GM08714 (cell line): ENCODE data around the gene SLC26A11.
"Not testable (repeated sequence)": the region's sequence is repeated elsewhere in the genome, so short reads cannot be mapped to it uniquely, and the experiment has no call there.

Source experiments
- H3K4me3 ChIP-seq: fragments of 200-500 bp; sonication (Bioruptor generic); 2 replicates; pipeline ENCODE4 v1.5.1; 2014; ENCODE audit warnings: mild to moderate bottlenecking, low read length, inconsistent platforms
- ZNF274 ChIP-seq: IDR thresholded peaks from 2 replicates; pipeline ENCODE4 v1.6.1; 2012; ENCODE audit warnings: mild to moderate bottlenecking, low read depth, low read length

SLC26A11 gene

DNA sequence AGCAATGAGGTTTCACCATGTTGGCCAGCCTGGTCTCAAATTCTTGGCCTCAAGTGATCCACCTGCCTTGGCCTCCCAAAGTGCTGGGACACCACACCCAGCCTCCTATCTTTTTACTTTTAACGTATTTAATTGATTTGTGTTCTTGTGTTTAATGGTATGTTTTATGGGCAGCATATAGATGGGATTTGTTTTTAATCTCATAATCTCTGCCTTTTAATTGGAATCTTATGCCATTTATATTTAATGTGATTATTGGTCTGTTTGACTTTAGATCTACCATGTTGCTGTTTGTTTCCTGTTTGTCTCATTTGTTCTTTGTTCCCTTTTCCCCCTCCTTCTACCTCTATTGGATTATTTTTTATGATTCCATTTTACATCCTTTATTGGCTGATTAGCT, 12.2 kb downstream of the SLC26A11 start:
- H3K4me3 ChIP-seq, result no peak overlapping the region
- TF ChIP-seq ZNF274, result no peak

DNA sequence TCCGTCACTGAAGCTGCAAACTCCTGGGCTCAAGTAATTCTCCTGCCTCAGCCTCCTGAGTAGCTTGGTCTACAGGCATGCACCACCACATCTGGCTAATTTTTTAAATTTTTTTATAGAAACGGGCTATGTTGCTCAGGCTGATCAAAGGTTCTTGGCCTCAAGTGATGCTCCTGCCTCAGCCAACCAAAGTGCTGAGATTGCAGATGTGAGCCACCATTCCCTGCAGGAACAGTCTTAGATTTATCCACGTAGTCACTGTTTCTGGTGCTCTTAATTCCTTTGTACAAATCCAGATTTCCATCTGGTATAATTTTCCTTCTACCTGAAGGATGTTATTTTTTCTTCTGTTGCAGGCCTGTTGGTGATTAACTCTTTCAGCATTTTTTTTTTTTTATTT, 13.0 kb downstream of the SLC26A11 start:
- no peak for TF ChIP-seq ZNF274
- H3K4me3 ChIP-seq, result no peak overlapping the region

DNA sequence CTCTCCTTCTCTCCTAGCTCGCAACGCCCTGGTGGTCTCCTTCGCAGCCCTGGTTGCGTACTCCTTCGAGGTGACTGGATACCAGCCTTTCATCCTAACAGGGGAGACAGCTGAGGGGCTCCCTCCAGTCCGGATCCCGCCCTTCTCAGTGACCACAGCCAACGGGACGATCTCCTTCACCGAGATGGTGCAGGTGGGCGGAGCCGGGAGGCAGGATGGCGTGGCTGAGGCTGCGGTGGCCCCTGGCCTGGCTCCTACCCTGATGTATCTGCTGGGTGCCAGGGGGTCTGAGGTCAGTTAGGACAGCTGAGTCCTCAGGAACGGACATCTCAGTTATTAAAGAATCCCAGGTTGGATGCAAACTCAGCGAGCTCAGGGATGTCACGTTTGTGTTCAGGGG, 16.7 kb downstream of the SLC26A11 start:
- TF ChIP-seq ZNF274, result no peak
- H3K4me3 ChIP-seq, result no peak overlapping the region

DNA sequence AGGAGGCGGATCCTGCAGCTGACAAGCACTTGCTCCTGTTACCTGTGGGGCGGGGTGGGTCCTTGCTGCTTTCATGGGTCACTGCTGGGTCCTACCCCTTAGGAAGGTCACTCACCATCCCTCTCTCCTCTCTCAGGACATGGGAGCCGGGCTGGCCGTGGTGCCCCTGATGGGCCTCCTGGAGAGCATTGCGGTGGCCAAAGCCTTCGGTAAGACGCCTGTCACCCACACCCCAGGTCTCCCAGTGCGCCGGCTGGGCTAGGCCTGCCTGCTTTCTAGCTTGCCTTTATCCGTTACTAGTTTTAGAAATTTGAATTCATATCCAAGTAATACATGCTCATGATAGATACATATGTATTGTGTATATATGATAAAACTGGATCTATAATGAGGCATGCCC, 17.2 kb downstream of the SLC26A11 start:
- no peak overlapping the region for H3K4me3 ChIP-seq
- no peak for TF ChIP-seq ZNF274

DNA sequence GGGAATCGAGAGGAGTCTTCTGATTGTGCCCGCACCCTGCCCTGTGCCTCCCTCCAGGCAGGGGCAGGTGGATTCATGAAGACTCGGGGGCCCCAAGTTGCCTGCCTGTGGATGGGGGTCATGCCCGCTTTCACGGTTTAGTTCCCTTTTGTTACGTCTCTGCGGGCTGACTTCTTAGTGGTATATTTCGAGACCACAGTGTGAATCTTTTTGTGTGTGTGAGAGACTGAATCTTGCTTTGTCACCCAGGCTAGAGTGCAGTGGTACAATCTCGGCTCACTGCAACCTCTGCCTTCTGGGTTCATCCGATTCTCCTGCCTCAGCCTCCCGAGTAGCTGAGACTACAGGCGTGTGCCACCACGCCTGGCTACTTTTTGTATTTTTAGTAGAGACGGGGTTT, 22.3 kb downstream of the SLC26A11 start:
- TF ChIP-seq ZNF274, result no peak
- no peak overlapping the region for H3K4me3 ChIP-seq

DNA sequence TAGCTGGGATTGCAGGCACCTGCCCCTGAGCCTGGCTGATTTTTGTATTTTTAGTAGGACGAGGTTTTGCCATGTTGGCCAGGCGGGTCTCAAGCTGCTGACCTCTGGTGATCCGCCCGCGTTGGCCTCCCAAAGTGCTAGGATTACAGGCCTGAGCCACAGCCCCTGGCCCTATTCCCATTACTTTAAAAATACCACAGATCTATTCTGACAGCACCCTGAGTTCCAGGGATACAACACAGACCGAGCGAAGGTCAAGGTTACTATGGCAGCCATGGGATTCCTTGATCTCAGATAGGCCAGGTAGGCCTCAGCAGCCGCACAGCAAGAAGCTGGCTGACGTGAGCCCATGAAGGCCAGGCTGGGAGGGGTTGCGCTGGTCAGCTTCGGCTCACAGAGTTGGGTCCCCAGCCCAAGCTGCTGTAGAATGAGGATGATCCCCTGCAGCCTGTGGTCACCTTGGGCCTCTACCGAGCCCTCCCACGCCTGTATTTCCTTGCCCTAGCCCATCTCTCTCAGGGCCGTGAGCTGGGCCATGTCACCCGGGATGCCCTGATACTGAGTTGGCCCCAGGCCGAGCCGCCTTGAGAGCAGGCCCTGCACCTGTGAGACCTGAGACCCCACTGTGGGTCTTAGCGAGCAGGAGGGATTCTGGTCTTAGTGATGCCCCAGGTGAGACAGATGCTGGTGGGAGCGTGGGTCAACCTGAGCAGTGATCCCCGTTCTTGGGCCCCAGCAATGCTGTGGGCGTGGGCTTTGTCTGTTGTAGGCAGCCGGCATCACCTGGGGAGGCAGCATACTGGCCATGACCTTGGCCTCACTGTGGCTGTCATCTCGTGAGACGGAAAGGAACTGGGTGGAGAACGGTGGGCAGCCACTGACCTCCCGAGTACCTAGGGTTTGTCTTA, 23.6 kb downstream of the SLC26A11 start:
- H3K4me3 ChIP-seq, result no peak overlapping the region
- TF ChIP-seq ZNF274, result no peak

DNA sequence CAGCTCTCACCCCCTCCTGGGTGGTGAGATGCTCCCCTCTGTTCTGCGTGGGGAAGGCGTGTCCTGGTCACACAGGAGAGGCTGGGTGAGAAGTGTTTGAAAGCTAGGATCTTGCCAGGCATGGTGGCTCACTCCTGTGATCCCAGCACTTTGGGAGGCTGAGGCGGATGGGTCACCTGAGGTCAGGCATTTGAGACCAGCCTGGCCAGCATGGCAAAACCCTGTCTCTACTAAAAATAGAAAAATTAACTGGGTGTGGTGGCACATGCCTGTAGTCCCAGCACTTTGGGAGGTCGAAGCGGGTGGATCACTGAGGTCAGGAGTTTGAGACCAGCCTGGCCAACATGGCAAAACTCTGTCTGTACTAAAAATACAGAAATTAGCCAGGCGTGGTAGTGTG, 24.2 kb downstream of the SLC26A11 start:
- H3K4me3 ChIP-seq, result not testable (repeated sequence)

DNA sequence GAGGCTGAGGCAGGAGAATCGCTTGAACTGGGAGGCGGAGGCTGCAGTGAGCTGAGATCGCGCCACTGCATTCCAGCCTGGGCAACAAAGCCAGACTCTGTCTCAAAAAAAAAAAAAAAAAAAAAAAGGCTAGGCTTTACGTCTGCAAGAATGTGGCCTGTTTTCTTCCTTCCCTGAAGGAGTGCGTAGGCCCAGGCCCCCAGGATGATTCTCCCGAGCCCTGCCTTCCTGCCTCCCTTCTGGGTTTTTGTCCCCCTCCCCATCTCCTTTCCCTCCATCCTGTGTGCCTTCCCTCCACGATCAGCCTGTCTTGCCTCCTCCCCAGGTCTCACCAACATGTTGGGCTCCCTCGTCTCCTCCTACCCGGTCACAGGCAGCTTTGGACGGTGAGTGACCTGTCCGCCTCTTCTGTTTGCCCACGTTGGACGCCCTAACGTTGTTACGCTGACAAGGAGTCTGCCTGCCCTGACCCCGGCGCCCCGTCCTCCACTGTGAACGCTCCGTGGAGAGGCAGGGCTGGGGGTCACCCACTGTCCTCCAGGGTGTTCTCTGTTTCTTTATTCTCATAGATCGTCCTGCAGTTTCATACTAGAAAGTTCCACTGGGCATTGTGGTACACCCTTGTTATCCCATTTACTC, 24.8 kb downstream of the SLC26A11 start:
- H3K4me3 ChIP-seq, result no peak overlapping the region
- no peak for TF ChIP-seq ZNF274

DNA sequence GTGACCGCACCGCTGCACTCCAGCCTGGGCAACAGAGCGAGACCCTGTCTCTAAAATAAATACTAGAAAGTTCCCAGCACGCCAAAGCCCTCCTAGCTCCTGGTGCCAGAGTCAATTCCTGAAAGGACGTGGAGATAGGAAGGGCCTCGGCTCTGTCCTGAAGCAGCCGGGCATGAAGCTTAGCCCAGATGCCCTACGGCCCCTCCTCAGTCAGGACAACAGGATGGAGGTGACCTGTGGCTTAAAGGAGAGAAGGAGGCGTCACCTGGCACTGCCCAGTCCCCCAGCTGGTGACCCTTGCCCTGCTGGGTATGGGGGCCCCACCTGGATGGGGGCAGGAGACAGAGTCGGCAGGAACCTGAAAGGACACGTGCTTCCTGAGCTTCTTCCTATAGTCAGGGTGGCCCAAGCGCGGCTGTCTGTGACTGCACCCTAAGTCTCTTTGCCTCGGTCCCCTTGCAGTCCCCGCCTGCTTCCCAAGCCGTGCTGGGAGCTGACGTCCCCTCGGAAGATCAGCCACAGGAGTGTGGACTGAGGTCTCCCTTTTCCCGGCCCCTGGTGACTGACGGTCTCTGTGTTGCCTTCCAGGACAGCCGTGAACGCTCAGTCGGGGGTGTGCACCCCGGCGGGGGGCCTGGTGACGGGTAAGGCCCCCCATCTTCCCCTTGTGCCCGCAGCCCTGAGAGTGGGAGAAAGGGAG, 25.5 kb downstream of the SLC26A11 start:
- TF ChIP-seq ZNF274, result no peak
- H3K4me3 ChIP-seq, result no peak overlapping the region

DNA sequence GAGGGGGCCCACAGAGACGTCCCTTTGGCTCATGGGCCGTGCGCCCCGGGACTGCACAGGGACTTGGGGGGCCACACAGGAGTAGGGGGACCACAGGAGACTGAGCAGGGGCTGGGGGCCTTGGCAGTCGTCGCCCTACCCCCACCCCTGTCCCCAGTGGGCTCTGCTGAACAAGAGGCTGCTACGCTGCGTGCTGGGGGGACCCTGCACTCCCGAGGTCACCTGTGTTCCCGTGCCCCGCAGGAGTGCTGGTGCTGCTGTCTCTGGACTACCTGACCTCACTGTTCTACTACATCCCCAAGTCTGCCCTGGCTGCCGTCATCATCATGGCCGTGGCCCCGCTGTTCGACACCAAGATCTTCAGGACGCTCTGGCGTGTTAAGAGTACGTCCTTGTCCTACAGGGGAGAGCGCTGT, 26.0 kb downstream of the SLC26A11 start:
- H3K4me3 ChIP-seq, result no peak overlapping the region
- no peak for TF ChIP-seq ZNF274

DNA sequence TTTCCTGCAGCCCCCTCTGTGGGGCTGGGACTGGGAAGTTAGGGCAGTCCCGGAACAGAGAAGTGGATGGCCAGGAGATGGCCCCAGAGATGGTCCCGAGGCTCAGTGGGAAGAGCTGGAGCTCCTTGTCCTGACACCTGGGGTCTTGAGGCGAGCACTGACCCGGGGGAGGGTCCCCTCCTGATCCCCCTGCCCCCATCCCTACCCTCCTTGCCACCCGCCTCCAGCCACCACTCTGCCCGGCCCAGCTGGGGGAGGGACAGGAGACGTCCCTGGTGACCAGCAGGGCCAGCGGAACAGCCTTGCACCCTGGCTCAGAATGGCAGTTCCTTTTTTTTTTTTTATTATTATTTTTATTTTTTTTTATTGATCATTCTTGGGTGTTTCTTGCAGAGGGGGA, 26.5 kb downstream of the SLC26A11 start:
- H3K4me3 ChIP-seq, result no peak overlapping the region
- no peak for TF ChIP-seq ZNF274

DNA sequence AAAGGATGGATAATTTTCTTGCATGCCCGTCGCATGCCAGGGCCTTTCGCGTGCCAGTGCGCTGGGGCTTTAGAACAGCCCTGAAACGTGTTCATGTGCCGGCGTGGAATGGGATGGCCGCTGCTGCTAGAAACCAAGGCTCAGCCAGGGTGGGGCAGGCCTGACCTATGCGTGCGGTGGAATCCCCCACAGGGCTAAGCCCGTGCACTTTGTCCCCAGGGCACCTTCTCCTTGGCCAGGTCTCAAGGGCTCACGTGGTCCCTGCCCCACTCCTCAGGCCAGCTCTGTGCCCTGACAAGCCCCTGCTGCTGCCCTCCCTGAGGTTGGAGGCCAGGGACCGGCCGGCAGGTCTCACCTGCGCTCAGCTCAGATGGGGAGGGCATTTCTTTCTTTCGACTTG, 27.3 kb downstream of the SLC26A11 start:
- no peak for TF ChIP-seq ZNF274
- H3K4me3 ChIP-seq, result no peak overlapping the region

DNA sequence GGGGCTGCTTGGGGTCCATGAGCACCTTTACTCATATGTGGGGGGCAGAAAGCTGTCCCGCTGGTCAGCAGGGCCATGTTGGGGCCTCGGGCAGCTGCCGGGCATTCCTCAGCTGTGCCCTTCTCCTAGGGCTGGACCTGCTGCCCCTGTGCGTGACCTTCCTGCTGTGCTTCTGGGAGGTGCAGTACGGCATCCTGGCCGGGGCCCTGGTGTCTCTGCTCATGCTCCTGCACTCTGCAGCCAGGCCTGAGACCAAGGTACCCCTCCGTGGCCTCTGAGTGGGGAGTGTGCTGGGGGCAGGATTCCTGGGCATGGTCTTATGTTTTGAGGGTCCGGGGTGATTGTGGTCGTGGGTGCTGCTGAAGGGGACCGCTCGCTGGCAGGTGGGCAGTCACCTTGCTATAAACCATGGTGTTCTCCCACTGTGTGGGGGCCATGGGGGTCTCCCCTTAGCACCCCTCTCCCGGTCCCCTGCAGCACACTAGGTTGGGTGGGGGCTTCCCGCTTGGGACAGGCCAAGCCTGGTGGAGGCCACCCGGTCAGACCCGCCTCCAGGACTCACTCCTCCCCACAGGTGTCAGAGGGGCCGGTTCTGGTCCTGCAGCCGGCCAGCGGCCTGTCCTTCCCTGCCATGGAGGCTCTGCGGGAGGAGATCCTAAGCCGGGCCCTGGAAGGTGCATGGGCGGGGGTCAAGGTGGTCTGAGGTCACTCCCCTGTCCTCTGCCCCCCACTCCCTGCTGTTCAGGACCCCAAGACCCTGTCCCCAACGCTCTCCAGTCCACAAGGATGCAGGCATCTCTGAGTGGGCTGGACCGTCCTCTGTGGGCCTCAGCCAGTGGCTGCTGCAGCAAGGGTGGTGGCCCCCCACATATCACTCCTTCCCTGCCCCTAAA, 28.0 kb downstream of the SLC26A11 start:
- no peak for TF ChIP-seq ZNF274
- no peak overlapping the region for H3K4me3 ChIP-seq
